Hippocampal formation (tissue), 2 donors: ENCODE results near the gene LIMCH1.
A peak's percentile ranks its signal among the peaks of the same experiment; 100 is the strongest.
"Not testable (repeated sequence)": the region's sequence is repeated elsewhere in the genome, so short reads cannot be mapped to it uniquely, and the experiment has no call there.

Experiments
- DNase-seq, 2 donors: peaks; one replicate each; lab custom pipeline; 2025; lab: John Stamatoyannopoulos, UW

LIMCH1 gene

GRCh38 chr4:41642746-41643145 is 104.8 kb downstream of the LIMCH1 start:
- DNase-seq: not testable (repeated sequence)

- DNase-seq: no peak
Observed at GRCh38 chr4:41643331-41643730, 105.4 kb downstream of the LIMCH1 start.

GRCh38 chr4:41644288-41644914 is 106.4 kb downstream of the LIMCH1 start:
- peak; percentile 57 to 79 for DNase-seq

- no peak for DNase-seq
Observed at GRCh38 chr4:41644915-41645295, 106.9 kb downstream of the LIMCH1 start.

- no peak for DNase-seq
Observed at GRCh38 chr4:41645728-41646390, 107.9 kb downstream of the LIMCH1 start.

- no peak for DNase-seq
Observed at GRCh38 chr4:41646862-41647261, 108.9 kb downstream of the LIMCH1 start.

- no peak for DNase-seq
Observed at GRCh38 chr4:41647383-41647782, 109.4 kb downstream of the LIMCH1 start.

- not testable (repeated sequence) for DNase-seq
Observed at GRCh38 chr4:41651150-41651549, 113.2 kb downstream of the LIMCH1 start.

GRCh38 chr4:41652971-41653370 is 115.0 kb downstream of the LIMCH1 start:
- DNase-seq: no peak

GRCh38 chr4:41653523-41653922 is 115.6 kb downstream of the LIMCH1 start:
- DNase-seq: no peak

GRCh38 chr4:41655177-41655576 is 117.2 kb downstream of the LIMCH1 start:
- DNase-seq: no peak

- no peak for DNase-seq
Observed at GRCh38 chr4:41656106-41656505, 118.1 kb downstream of the LIMCH1 start.

GRCh38 chr4:41656572-41657520 is 118.9 kb downstream of the LIMCH1 start:
- peak; percentile 26 to 31 for DNase-seq

- no peak for DNase-seq
Observed at GRCh38 chr4:41657561-41657960, 119.6 kb downstream of the LIMCH1 start.

GRCh38 chr4:41658163-41658562 is 120.2 kb downstream of the LIMCH1 start:
- no peak for DNase-seq

- DNase-seq: no peak
Observed at GRCh38 chr4:41660352-41660751, 122.4 kb downstream of the LIMCH1 start.

GRCh38 chr4:41661442-41662076 is 123.6 kb downstream of the LIMCH1 start:
- peak; percentile 28 to 66 for DNase-seq

GRCh38 chr4:41665636-41666207 is 127.8 kb downstream of the LIMCH1 start:
- DNase-seq: no peak

- DNase-seq: no peak
Observed at GRCh38 chr4:41668024-41668423, 130.1 kb downstream of the LIMCH1 start.

GRCh38 chr4:41670530-41670929 is 132.6 kb downstream of the LIMCH1 start:
- no peak for DNase-seq

- no peak for DNase-seq
Observed at GRCh38 chr4:41670982-41671381, 133.0 kb downstream of the LIMCH1 start.
